IMR-90 (cell line): ENCODE measurements around the gene GATD1. TPM values are rescaled to one million over a fixed set of nuclear protein-coding genes. Genes with fewer than 3 reads are reported as not detected.

Experiments used
- ATAC-seq: fragments of 200-7000 bp; cut with Tn5 transposase; 2 replicates; pipeline ENCODE4 v1.9.1; 2020; ENCODE audit warnings: low read depth, mild to moderate bottlenecking, moderate library complexity
- BruUV-seq: library from RNA; stranded (reverse); fragments of 400-500 nt; replicated peaks from 2 replicates; lab custom pipeline; 2021; lab: Mats Ljungman, UMichigan
- CTCF ChIA-PET: fragments of 300-600 bp; formaldehyde crosslinking; extraction: SDS; loops from one replicate; lab custom pipeline; 2021; ENCODE audit warnings: antibody characterized with exemption; lab: Yijun Ruan, JAX
- POLR2A ChIA-PET: fragments of 300-600 bp; sonication (Branson Sonifier 250); formaldehyde crosslinking; loops from one replicate; lab custom pipeline; 2022; ENCODE audit warnings: antibody characterized with exemption; ENCODE audit not compliant: unreplicated experiment; lab: Charles Lee
- DNase-seq: peaks from one replicate; pipeline ENCODE4 v3.0.0; 2013
- H2AFZ ChIP-seq: replicated peaks from 2 replicates; pipeline ENCODE3; 2013; ENCODE audit warnings: low read length, mild to moderate bottlenecking; ENCODE audit not compliant: poor library complexity
- H2AK5ac ChIP-seq: 2 replicates; pipeline ENCODE4 v1.6.1; 2013; ENCODE audit warnings: low read depth, low read length, inconsistent platforms
- H2AK9ac ChIP-seq: replicated peaks from 2 replicates; pipeline ENCODE3; 2013; ENCODE audit warnings: mild to moderate bottlenecking, low read depth, low read length, moderate library complexity; ENCODE audit not compliant: poor library complexity
- H2BK120ac ChIP-seq: 2 replicates; pipeline ENCODE4 v1.6.1; 2013; ENCODE audit warnings: low read depth, low read length, inconsistent platforms
- H2BK15ac ChIP-seq: 3 replicates; pipeline ENCODE4 v1.6.1; 2013; ENCODE audit warnings: low read depth, low read length, inconsistent platforms
- H2BK20ac ChIP-seq: 2 replicates; pipeline ENCODE4 v1.6.1; 2013; ENCODE audit warnings: low read depth, mild to moderate bottlenecking, inconsistent platforms, low read length, moderate library complexity
- H2BK5ac ChIP-seq: 2 replicates; pipeline ENCODE4 v1.6.1; 2013; ENCODE audit warnings: mild to moderate bottlenecking, low read depth, low read length, inconsistent platforms; ENCODE audit not compliant: poor library complexity, severe bottlenecking
- H3K14ac ChIP-seq: replicated peaks from 2 replicates; pipeline ENCODE4 v1.6.1; 2013; ENCODE audit warnings: low read depth, low read length, inconsistent platforms
- H3K18ac ChIP-seq: 2 replicates; pipeline ENCODE4 v1.6.1; 2013; ENCODE audit warnings: low read depth, low read length, control low read depth
- H3K23ac ChIP-seq: 2 replicates; pipeline ENCODE4 v1.6.1; 2013; ENCODE audit warnings: low read depth, low read length, inconsistent platforms
- H3K27ac ChIP-seq: 2 replicates; pipeline ENCODE4 v1.5.1; 2013; ENCODE audit warnings: mild to moderate bottlenecking, control low read depth, low read length; ENCODE audit not compliant: insufficient read depth
- H3K27me3 ChIP-seq: 2 replicates; pipeline ENCODE4 v1.6.1; 2013; ENCODE audit warnings: low read length; ENCODE audit not compliant: control insufficient read depth, insufficient read depth
- H3K36me3 ChIP-seq: 2 replicates; pipeline ENCODE4 v1.6.1; 2013; ENCODE audit warnings: low read length, mixed read lengths; ENCODE audit not compliant: control insufficient read depth, insufficient read depth
- H3K4ac ChIP-seq: 2 replicates; pipeline ENCODE4 v1.6.1; 2013; ENCODE audit warnings: low read depth, low read length, inconsistent platforms
- H3K4me1 ChIP-seq: 2 replicates; pipeline ENCODE4 v1.6.1; 2013; ENCODE audit warnings: low read length, mixed read lengths; ENCODE audit not compliant: control insufficient read depth, insufficient read depth
- H3K4me2 ChIP-seq: 2 replicates; pipeline ENCODE4 v1.6.1; 2013; ENCODE audit warnings: low read depth, mild to moderate bottlenecking, control low read depth, low read length, moderate library complexity
- H3K4me3 ChIP-seq: 2 replicates; pipeline ENCODE4 v1.5.1; 2013; ENCODE audit warnings: low read depth, mild to moderate bottlenecking, control low read depth, low read length, moderate library complexity; ENCODE audit not compliant: insufficient read depth
- H3K56ac ChIP-seq: 2 replicates; pipeline ENCODE4 v1.6.1; 2013; ENCODE audit warnings: low read length, inconsistent platforms; ENCODE audit not compliant: insufficient read depth; ENCODE audit errors: extremely low read depth
- H3K79me1 ChIP-seq, 2 experiments: 2 replicates each; pipeline ENCODE4 v1.6.1; 2013; ENCODE audit warnings: low read length in 2 of 2, inconsistent platforms in 1 of 2, low read depth in 1 of 2
- H3K9ac ChIP-seq: 2 replicates; pipeline ENCODE4 v1.6.1; 2013; ENCODE audit warnings: low read depth, low read length, control low read depth
- H3K9me1 ChIP-seq: 2 replicates; pipeline ENCODE4 v1.6.1; 2013; ENCODE audit warnings: low read length, inconsistent platforms; ENCODE audit not compliant: insufficient read depth
- H3K9me3 ChIP-seq: 2 replicates; pipeline ENCODE4 v1.6.1; 2013; ENCODE audit warnings: low read length; ENCODE audit not compliant: control insufficient read depth, insufficient read depth
- H4K20me1 ChIP-seq: 2 replicates; pipeline ENCODE4 v1.6.1; 2013; ENCODE audit warnings: low read length, inconsistent platforms; ENCODE audit not compliant: insufficient read depth
- H4K5ac ChIP-seq: 2 replicates; pipeline ENCODE4 v1.6.1; 2013; ENCODE audit warnings: mild to moderate bottlenecking, low read depth, low read length, control low read depth
- H4K8ac ChIP-seq, 2 experiments: 2 replicates each; pipeline ENCODE4 v1.6.1; 2013; ENCODE audit warnings: low read depth in 2 of 2, low read length in 2 of 2, control low read depth in 1 of 2, inconsistent platforms in 1 of 2
- H4K91ac ChIP-seq: 2 replicates; pipeline ENCODE4 v1.6.1; 2013; ENCODE audit warnings: low read depth, low read length, inconsistent platforms; ENCODE audit not compliant: insufficient read depth
- CHD1 ChIP-seq: IDR thresholded peaks from 2 replicates; pipeline ENCODE4 v1.6.1; 2012; ENCODE audit warnings: low read depth, low read length, improper control_type of control experiment
- CTCF ChIP-seq: conservative IDR thresholded peaks from 2 replicates; pipeline ENCODE4 v1.5.1; 2012; ENCODE audit warnings: mild to moderate bottlenecking, low read depth, low read length, improper control_type of control experiment
- WGBS, 2 experiments: methylation state at CpG; one replicate each; pipeline versions ENCODE4 v1.1.5 to v1.1.7; 2013; ENCODE audit warnings: missing lambda C conversion rate in 2 of 2; ENCODE audit not compliant: insufficient read length in 1 of 2; ENCODE audit errors: extremely low coverage in 2 of 2; 5-methylcytosine and 5-hydroxymethylcytosine counted together
- dilution Hi-C: fragments of 300-500 bp; cut with HindIII; formaldehyde crosslinking; loops from one replicate; pipeline ENCODE4 v1.14.3; 2018; ENCODE audit warnings: low sequenced_read_pairs; ENCODE audit not compliant: unreplicated experiment
- in situ Hi-C: fragments of 300-500 bp; cut with MboI; formaldehyde crosslinking; loops from 3 replicates; pipeline ENCODE4 v1.14.3; 2019; ENCODE audit warnings: low sequenced_read_pairs, inconsistent platforms, mixed read lengths
- intact Hi-C: fragments of 100-400 bp; cut with micrococcal nuclease; formaldehyde crosslinking; loops from 2 replicates; pipeline ENCODE4 v1.10.0; 2022
- polyA plus RNA-seq, 3 experiments: library from polyadenylated mRNA; depleted of rRNA; stranded (reverse); fragments of >200 nt; gene quantifications; 2 replicates each; pipeline ENCODE4 v1.2.3, GENCODE V29; 2012; ENCODE audit warnings: low replicate concordance in 1 of 3
- total RNA-seq: library from RNA; depleted of rRNA; stranded (reverse); fragments of >200 nt; gene quantifications from 2 replicates; pipeline ENCODE4 v1.2.3, GENCODE V29; 2012

Gene GATD1
- total and polyA plus RNA-seq, 2 of the 4 experiments (the other 2 are of a cell fraction) = 3.0 to 52.5 TPM

DNA sequence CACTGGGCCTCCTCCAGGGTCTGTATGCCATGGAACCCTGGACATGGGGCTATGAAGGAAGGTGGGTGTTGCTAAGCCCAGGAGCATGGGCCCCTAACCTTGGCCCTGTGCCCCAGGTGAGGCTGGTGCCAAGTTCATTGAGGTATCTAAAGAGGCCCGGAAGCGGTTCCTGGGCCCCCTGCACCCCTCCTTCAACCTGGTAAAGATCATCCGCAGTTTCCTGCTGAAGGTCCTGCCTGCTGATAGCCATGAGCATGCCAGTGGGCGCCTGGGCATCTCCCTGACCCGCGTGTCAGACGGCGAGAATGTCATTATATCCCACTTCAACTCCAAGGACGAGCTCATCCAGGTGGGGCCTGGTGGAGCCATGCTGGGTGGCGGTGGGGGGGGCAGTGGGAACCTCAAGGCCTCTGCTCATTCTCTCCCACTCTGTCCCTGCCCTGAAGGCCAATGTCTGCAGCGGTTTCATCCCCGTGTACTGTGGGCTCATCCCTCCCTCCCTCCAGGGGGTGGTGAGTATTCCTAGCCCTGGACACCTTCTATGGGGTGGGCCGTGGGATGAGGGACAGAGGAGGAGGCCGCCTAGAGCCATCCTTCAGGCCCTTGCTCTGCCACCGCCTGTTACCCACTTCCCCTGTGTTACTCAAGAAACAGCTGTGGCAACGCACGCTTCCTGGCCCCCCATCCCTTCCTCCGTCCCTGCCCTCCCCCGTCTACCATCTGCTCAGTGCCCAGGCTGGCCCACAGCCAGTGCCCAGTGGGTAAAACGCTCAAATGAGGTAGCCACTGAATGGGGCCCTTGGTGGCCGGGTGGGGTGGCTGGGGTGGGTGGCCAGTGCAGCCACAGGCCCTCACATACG, 44.5 kb upstream of the GATD1 start:
- Histone ChIP-seq H4K91ac (no peak overlapping the region), H4K20me1 (peaks cover 37% of the 10 kb centered on the region), H3K4me2 (peak overlapping the region; percentile 31), H3K18ac (no peak overlapping the region), H3K4ac (no peak overlapping the region), H3K79me1 (peaks cover 19 to 29% of the 10 kb centered on the region in 2 experiments), H2BK120ac (no peak overlapping the region), H2AK9ac (peak overlapping the region; percentile 88), H3K27me3 (peaks cover under 1% of the 10 kb centered on the region; the same call in 1 of the 2 replicates), H3K23ac (no peak overlapping the region), H3K56ac (no peak overlapping the region), H3K9me1 (peaks cover 13% of the 10 kb centered on the region), H3K27ac (no peak overlapping the region), H4K8ac (0 out of 4 replicates have a peak overlapping the region, but pooled peaks of 1 of the 2 experiments have one; percentile 12), H3K14ac (no peak overlapping the region), H3K9ac (no peak overlapping the region), H2BK5ac (peak overlapping the region; percentile 13), H3K4me1 (peaks cover 21% of the 10 kb centered on the region), H3K9me3 (no peaks in the 10 kb centered on the region), H3K36me3 (peaks cover 30% of the 10 kb centered on the region), H3K4me3 (no peak overlapping the region), H4K5ac (no peak overlapping the region), H2AK5ac (peak overlapping the region; percentile 63), H2BK20ac (no peak overlapping the region), H2AFZ (peak overlapping the region; percentile 58), H2BK15ac (no peak overlapping the region)
- in situ Hi-C loops = no loop called here
- ChIA-PET CTCF (interaction anchor here (0.6 kb wide), 1 partner anchor 37 kb away, joined by 3 read pairs; no protein-coding TSS in a partner anchor), POLR2A (no interaction called here)
- BruUV-seq = no TSS peak
- WGBS, 2 experiments = 100% methylated on average over 2 of the region's 22 CpGs; no CpG with 5 or more reads in 1 of the 2 experiments
- intact Hi-C loops = no loop called here
- dilution Hi-C loops = no loop called here
- no peak for ATAC-seq
- no peak for DNase-seq
- TF ChIP-seq CHD1 (no peak), CTCF (no peak)
